Urinary bladder (tissue), 4 donors: Measurements from ENCODE around the gene REEP6. TPM values are rescaled to one million over a fixed set of nuclear protein-coding genes. Genes with fewer than 3 reads are reported as not detected.
"Not testable (repeated sequence)": the region's sequence is repeated elsewhere in the genome, so short reads cannot be mapped to it uniquely, and the experiment has no call there.

ENCODE experiments used
- DNase-seq: peaks from one replicate; pipeline ENCODE4 v3.0.0-alpha.2; 2015; ENCODE audit errors: extremely low spot score
- H3K27ac ChIP-seq: one replicate; pipeline ENCODE4 v1.5.1; 2013; ENCODE audit warnings: low read depth, mild to moderate bottlenecking, moderate library complexity
- H3K36me3 ChIP-seq: one replicate; pipeline ENCODE4 v1.6.1; 2013; ENCODE audit warnings: mild to moderate bottlenecking, moderate library complexity; ENCODE audit not compliant: insufficient read depth
- H3K4me1 ChIP-seq: one replicate; pipeline ENCODE4 v1.6.1; 2013; ENCODE audit warnings: mild to moderate bottlenecking, moderate library complexity; ENCODE audit not compliant: insufficient read depth
- H3K4me3 ChIP-seq: one replicate; pipeline ENCODE4 v1.5.1; 2013; ENCODE audit warnings: low read depth, low read length
- WGBS: extraction: QIAGEN DNeasy Blood & Tissue Kit; methylation state at CpG from one replicate; pipeline ENCODE4 v1.1.7; 2013; 5-methylcytosine and 5-hydroxymethylcytosine counted together
- polyA plus RNA-seq: library from polyadenylated mRNA; stranded (reverse); fragments of 200-250 nt; gene quantifications from one replicate; pipeline ENCODE4 v1.2.3, GENCODE V29; 2013
- total RNA-seq: library from RNA; depleted of rRNA; stranded (reverse); fragments of >200 nt; gene quantifications from one replicate; pipeline ENCODE4 v1.2.3, GENCODE V29; 2014
- donor health status: healthy with polysubstance abuse.
- donor health status: healthy.

REEP6 gene
- total and polyA plus RNA-seq, 2 donors: 4.9 to 11.3 TPM

- Histone ChIP-seq H3K4me1 (no peaks in the 10 kb centered on the region), H3K36me3 (no peaks in the 10 kb centered on the region), H3K27ac (no peak overlapping the region), H3K4me3 (no peak overlapping the region)
- DNase-seq: no peak
- WGBS: 89% methylated on average over 16 of the region's 16 CpGs
Measured at GRCh38 chr19:1529430-1529816, 38.4 kb downstream of the REEP6 start.

GRCh38 chr19:1530856-1531255, 39.9 kb downstream of the REEP6 start:
- not testable (repeated sequence) for DNase-seq, H3K27ac ChIP-seq, H3K36me3 ChIP-seq, H3K4me3 ChIP-seq, H3K4me1 ChIP-seq
- 93% methylated on average over 11 of the region's 11 CpGs for WGBS

DNA sequence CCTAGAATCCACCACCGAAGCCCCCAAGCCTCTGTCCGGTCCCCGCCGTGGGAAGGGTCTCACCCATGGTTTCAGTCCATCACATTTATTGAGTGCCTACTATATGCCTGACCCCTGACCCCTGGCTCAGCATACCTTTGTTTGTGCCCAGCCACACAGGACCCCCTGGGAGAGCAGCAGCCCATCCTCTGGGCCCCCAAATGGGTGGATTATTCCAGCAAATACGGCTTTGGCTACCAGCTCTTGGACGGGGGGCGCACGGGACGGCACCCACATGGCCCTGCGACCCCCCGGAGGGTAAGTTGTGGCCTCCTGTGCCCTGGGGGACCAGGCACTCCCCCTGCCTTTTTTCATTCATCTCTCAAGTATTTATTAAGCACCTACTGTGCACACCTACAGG, 40.6 kb downstream of the REEP6 start:
- no peak overlapping the region for H3K4me3 ChIP-seq
- WGBS: 91% methylated on average over 11 of the region's 11 CpGs
- no peak for DNase-seq
- no peak overlapping the region for H3K27ac ChIP-seq
- no peaks in the 10 kb centered on the region for H3K4me1 ChIP-seq
- H3K36me3 ChIP-seq: no peaks in the 10 kb centered on the region

- 91% methylated on average over 9 of the region's 9 CpGs for WGBS
- no peak for DNase-seq
- no peaks in the 10 kb centered on the region for H3K36me3 ChIP-seq
- H3K27ac ChIP-seq: no peak overlapping the region
- no peaks in the 10 kb centered on the region for H3K4me1 ChIP-seq
- no peak overlapping the region for H3K4me3 ChIP-seq
Measured at GRCh38 chr19:1532003-1532402, 41.0 kb downstream of the REEP6 start.

DNA sequence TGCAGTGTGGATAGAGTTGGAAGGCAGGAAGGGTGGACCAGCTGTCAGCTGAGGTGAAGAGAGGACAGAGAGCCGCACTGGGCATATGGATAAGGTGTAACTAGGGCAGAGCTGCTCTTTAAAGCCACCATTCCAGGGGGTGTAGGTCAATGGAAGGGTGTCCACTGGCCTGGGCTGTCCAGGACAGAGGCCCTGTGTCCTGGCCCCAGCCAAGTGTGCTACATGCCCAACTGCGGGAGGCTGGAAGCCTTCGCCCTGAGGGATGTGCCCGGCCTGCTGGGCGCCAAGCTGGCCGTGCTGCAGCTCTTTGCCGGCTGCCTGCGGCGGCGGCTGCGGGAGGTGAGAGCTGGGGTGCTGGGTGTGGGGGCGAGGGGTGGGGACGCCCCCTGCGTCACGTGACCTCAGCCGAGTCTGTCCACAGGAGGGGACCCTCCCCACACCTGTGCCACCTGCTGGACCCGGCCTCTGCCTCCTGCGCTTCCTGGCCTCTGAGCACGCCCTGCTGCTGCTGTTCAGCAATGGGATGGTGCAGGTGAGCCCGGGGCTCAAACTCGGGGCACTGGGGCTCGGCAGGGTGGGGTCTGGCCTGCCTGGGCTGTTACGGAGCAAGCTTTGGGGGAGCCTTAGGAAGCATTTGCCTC, 42.6 kb downstream of the REEP6 start:
- 75% methylated on average over 23 of the region's 23 CpGs for WGBS

GRCh38 chr19:1534972-1535371, 44.0 kb downstream of the REEP6 start:
- no peak overlapping the region for H3K4me3 ChIP-seq
- no peaks in the 10 kb centered on the region for H3K36me3 ChIP-seq
- 89% methylated on average over 14 of the region's 14 CpGs for WGBS
- H3K4me1 ChIP-seq: no peaks in the 10 kb centered on the region
- DNase-seq: no peak
- no peak overlapping the region for H3K27ac ChIP-seq

More for the DNA sequence above, 42.6 kb downstream of the REEP6 start:
- Histone ChIP-seq H3K4me1 (no peaks in the 10 kb centered on the region), H3K4me3 (no peak overlapping the region), H3K36me3 (no peaks in the 10 kb centered on the region), H3K27ac (no peak overlapping the region)
- DNase-seq: no peak

DNA sequence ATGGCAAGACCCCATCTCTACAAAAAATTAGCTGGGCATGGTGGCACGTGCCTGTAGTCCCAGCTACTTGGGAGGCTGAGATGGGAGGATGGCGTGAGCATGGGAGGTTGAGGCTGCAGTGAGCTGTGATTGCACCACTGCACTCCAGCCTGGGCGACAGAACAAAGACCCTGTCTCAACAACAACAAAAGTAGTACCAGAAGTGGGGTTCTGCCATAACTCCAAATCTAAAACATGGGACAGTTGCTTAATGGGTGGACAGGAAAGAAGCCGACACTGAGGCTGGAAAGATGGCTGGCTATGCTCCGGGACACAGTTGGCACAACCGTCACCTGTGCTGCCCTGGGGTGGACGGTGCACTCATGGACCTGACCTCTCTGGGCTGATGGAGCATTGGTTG, 44.7 kb downstream of the REEP6 start:
- WGBS: 96% methylated on average over 7 of the region's 7 CpGs
- not testable (repeated sequence) for H3K36me3 ChIP-seq

GRCh38 chr19:1538978-1539377, 48.0 kb downstream of the REEP6 start:
- no peaks in the 10 kb centered on the region for H3K4me1 ChIP-seq
- H3K27ac ChIP-seq: no peak overlapping the region
- whole genome bisulfite sequencing: 20% methylated on average over 15 of the region's 15 CpGs
- H3K4me3 ChIP-seq: no peak overlapping the region
- no peaks in the 10 kb centered on the region for H3K36me3 ChIP-seq
- no peak for DNase-seq

More for the DNA sequence above, 44.7 kb downstream of the REEP6 start:
- not testable (repeated sequence) for H3K4me3 ChIP-seq, H3K27ac ChIP-seq, DNase-seq, H3K4me1 ChIP-seq

- H3K27ac ChIP-seq, H3K36me3 ChIP-seq, H3K4me3 ChIP-seq, H3K4me1 ChIP-seq, DNase-seq: not testable (repeated sequence)
- WGBS: 89% methylated on average over 11 of the region's 11 CpGs
Measured at GRCh38 chr19:1539749-1540148, 48.8 kb downstream of the REEP6 start.

- 11% methylated on average over 17 of the region's 17 CpGs for WGBS
- H3K4me3 ChIP-seq: no peak overlapping the region
- H3K4me1 ChIP-seq: no peaks in the 10 kb centered on the region
- DNase-seq: peak; percentile 41
- H3K27ac ChIP-seq: no peak overlapping the region
- H3K36me3 ChIP-seq: no peaks in the 10 kb centered on the region
Measured at GRCh38 chr19:1540365-1540925, 49.5 kb downstream of the REEP6 start.

Other genes with a start within 250 kb of the REEP6 start
- 9.5 TPM for gene ATP5F1D, start 249.4 kb upstream of the REEP6 start, total RNA-seq
- gene ATP5F1D, start 249.4 kb upstream of the REEP6 start, polyA plus RNA-seq: 236 TPM
- gene MIDN, start 242.6 kb upstream of the REEP6 start, total RNA-seq: 12.2 TPM
- 64.3 TPM for gene MIDN, start 242.6 kb upstream of the REEP6 start, polyA plus RNA-seq
- gene CIRBP, start 221.8 kb upstream of the REEP6 start, total RNA-seq: 267 TPM
- 536 TPM for gene CIRBP, start 221.8 kb upstream of the REEP6 start, polyA plus RNA-seq
- 4.9 TPM for gene FAM174C, start 215.7 kb upstream of the REEP6 start, total RNA-seq
- 55.9 TPM for gene FAM174C, start 215.7 kb upstream of the REEP6 start, polyA plus RNA-seq
- 0.32 TPM for gene EFNA2, start 205.3 kb upstream of the REEP6 start, total RNA-seq
- 0.09 TPM for gene EFNA2, start 205.3 kb upstream of the REEP6 start, polyA plus RNA-seq
- gene NDUFS7, start 107.3 kb upstream of the REEP6 start, total RNA-seq: 26.4 TPM
- 173 TPM for gene NDUFS7, start 107.3 kb upstream of the REEP6 start, polyA plus RNA-seq
- 10.3 TPM for gene GAMT, start 89.6 kb upstream of the REEP6 start, total RNA-seq
- gene GAMT, start 89.6 kb upstream of the REEP6 start, polyA plus RNA-seq: 18.5 TPM
- 37.0 TPM for gene DAZAP1, start 83.6 kb upstream of the REEP6 start, total RNA-seq
- gene DAZAP1, start 83.6 kb upstream of the REEP6 start, polyA plus RNA-seq: 71.5 TPM
- 507 TPM for gene RPS15, start 52.8 kb upstream of the REEP6 start, total RNA-seq
- gene RPS15, start 52.8 kb upstream of the REEP6 start, polyA plus RNA-seq: 3,233 TPM
- 1.2 TPM for gene APC2, start 41.1 kb upstream of the REEP6 start, total RNA-seq
- 0.66 TPM for gene APC2, start 41.1 kb upstream of the REEP6 start, polyA plus RNA-seq
- gene C19orf25, start 12.0 kb upstream of the REEP6 start, total RNA-seq: 15.0 TPM
- gene C19orf25, start 12.0 kb upstream of the REEP6 start, polyA plus RNA-seq: 40.5 TPM
- gene PCSK4, start 831 bp upstream of the REEP6 start, total RNA-seq: 1.6 TPM
- 2.7 TPM for gene PCSK4, start 831 bp upstream of the REEP6 start, polyA plus RNA-seq
- 4.1 TPM for gene ADAMTSL5, start 21.8 kb downstream of the REEP6 start, total RNA-seq
- gene ADAMTSL5, start 21.8 kb downstream of the REEP6 start, polyA plus RNA-seq: 9.4 TPM
- 0.37 TPM for gene PLK5, start 32.9 kb downstream of the REEP6 start, total RNA-seq
- gene PLK5, start 32.9 kb downstream of the REEP6 start, polyA plus RNA-seq: 2.3 TPM
- 24.2 TPM for gene MEX3D, start 77.1 kb downstream of the REEP6 start, total RNA-seq
- gene MEX3D, start 77.1 kb downstream of the REEP6 start, polyA plus RNA-seq: 19.1 TPM
- 32.5 TPM for gene MBD3, start 101.7 kb downstream of the REEP6 start, total RNA-seq
- gene MBD3, start 101.7 kb downstream of the REEP6 start, polyA plus RNA-seq: 76.4 TPM
- gene UQCR11, start 114.3 kb downstream of the REEP6 start, total RNA-seq: 33.3 TPM
- 144 TPM for gene UQCR11, start 114.3 kb downstream of the REEP6 start, polyA plus RNA-seq
- 27.4 TPM for gene TCF3, start 161.4 kb downstream of the REEP6 start, total RNA-seq
- gene TCF3, start 161.4 kb downstream of the REEP6 start, polyA plus RNA-seq: 50.2 TPM